ENCODE measurements around the gene SAMD1. TPM values are rescaled to one million over a fixed set of nuclear protein-coding genes. Genes with fewer than 3 reads are reported as not detected.

Gene SAMD1
- total and polyA plus RNA-seq, 2 of the 13 experiments (the other 11 are each of a cell fraction or from before 2014, with no cell fraction given) = 17.5 to 45.0 TPM

DNA sequence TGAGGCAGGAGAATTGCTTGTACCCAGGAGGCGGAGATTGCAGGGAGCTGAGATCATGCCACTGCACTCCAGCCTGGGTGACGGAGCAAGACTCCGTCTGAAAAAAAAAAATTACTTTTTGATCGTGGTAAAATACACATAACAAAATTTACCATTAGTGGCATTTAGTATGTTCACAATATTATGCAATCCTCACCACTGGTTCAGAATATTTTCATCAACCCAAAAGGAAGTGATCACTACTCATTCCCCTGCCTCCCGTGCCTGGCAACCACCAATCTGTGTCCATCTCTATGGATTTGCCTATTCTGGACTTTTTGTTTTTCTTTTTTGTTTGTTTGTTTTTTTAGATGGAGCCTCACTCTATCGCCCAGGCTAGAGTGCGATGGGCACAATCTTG is 27.4 kb downstream of the SAMD1 start (continued):
- TF ChIP-seq, protein P1, sequence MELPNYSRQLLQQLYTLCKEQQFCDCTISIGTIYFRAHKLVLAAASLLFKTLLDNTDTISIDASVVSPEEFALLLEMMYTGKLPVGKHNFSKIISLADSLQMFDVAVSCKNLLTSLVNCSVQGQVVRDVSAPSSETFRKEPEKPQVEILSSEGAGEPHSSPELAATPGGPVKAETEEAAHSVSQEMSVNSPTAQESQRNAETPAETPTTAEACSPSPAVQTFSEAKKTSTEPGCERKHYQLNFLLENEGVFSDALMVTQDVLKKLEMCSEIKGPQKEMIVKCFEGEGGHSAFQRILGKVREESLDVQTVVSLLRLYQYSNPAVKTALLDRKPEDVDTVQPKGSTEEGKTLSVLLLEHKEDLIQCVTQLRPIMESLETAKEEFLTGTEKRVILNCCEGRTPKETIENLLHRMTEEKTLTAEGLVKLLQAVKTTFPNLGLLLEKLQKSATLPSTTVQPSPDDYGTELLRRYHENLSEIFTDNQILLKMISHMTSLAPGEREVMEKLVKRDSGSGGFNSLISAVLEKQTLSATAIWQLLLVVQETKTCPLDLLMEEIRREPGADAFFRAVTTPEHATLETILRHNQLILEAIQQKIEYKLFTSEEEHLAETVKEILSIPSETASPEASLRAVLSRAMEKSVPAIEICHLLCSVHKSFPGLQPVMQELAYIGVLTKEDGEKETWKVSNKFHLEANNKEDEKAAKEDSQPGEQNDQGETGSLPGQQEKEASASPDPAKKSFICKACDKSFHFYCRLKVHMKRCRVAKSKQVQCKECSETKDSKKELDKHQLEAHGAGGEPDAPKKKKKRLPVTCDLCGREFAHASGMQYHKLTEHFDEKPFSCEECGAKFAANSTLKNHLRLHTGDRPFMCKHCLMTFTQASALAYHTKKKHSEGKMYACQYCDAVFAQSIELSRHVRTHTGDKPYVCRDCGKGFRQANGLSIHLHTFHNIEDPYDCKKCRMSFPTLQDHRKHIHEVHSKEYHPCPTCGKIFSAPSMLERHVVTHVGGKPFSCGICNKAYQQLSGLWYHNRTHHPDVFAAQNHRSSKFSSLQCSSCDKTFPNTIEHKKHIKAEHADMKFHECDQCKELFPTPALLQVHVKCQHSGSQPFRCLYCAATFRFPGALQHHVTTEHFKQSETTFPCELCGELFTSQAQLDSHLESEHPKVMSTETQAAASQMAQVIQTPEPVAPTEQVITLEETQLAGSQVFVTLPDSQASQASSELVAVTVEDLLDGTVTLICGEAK (IDR thresholded peaks at IDR 0.05) = no peak
- TF ChIP-seq, protein P1 (CRISPR knock-in tag; IDR thresholded peaks at IDR 0.05) = no peak
- TF ChIP-seq ZFP1 (CRISPR knock-in tag; IDR thresholded peaks at IDR 0.05) (no peak), XBP1 (CRISPR knock-in tag; IDR thresholded peaks at IDR 0.05) (no peak), RFX5 (IDR thresholded peaks at IDR 0.05; ENCODE audit: low read depth, low read length) (no peak)

DNA sequence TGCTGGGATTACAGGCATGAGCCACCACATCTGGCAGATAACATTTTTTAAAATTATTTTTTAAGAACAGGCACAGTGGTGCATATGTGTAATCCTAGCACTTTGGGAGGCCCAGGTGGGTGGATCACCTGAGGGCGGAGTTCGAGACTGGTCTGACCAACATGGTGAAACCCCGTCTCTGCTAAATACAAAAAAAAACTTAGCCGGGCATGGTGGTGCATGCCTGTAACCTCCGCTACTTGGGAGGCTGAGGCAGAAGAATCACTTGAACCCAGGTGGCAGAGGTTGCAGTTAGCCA is 28.0 kb downstream of the SAMD1 start:
- in situ Hi-C loops (cut with HindIII; ENCODE audit: extremely low pct_ligation_motif_present, low pct_unique_long_range_greater_than_20kb) = loop anchor here (25.0 kb wide), 1 partner anchor 300 kb away; the partner anchor contains the start of genes C19orf53 and MRI1
- intact Hi-C loops (cut with micrococcal nuclease; ENCODE audit: unreplicated experiment) = no loop called here
- Histone ChIP-seq H3K9me3 (ENCODE audit: low read length) (no peaks in the 10 kb centered on the region), H2AFZ (ENCODE audit: low read length) (no peak overlapping the region), H3K27ac (ENCODE audit: extremely low read length, insufficient read depth, low read length) (no peak overlapping the region), H3K79me2 (ENCODE audit: insufficient read depth, low read length) (no peaks in the 10 kb centered on the region), H3K4me1 (ENCODE audit: insufficient read depth, low read length) (peaks cover 45% of the 10 kb centered on the region), H3K36me3 (replicated peaks in 1 of 2; ENCODE audit: control insufficient read depth in 1 of 2, insufficient read depth in 2 of 2, low read length in 2 of 2) (no peaks in the 10 kb centered on the region), H3K4me3 (replicated peaks in 1 of 3; ENCODE audit: insufficient read depth in 1 of 3, low read depth in 2 of 3, low read length in 3 of 3) (no peak overlapping the region), H4K20me1 (ENCODE audit: insufficient read depth, low read length) (no peaks in the 10 kb centered on the region), H3K27me3 (ENCODE audit: control insufficient read depth in 1 of 2, insufficient read depth in 2 of 2, low read length in 2 of 2) (no peaks in the 10 kb centered on the region), H3K4me2 (ENCODE audit: low read depth, low read length) (no peak overlapping the region; the same call in 1 of the 2 replicates), H3K9ac (ENCODE audit: insufficient read depth, low read depth, low read length) (no peak overlapping the region)
- FAIRE-seq = no peak
- ATAC-seq = no peak
- 80% methylated on average over 5 of the region's 5 CpGs for WGBS (ENCODE audit: low lambda C conversion rate)
- ChIA-PET CTCF (ENCODE audit: low intra/inter-chr PET ratio, low total read pairs) (no interaction called here), POLR2A (interaction anchor here (5.7 kb wide), 1 partner anchor 9 kb away, joined by 62 read pairs; the partner anchor contains the start of gene MISP3)
- DNase-seq (ENCODE audit: low spot score) = no peak
- no TSS peak for BruUV-seq (replicated peaks)
- TF ChIP-seq XRCC5 (optimal IDR thresholded peaks at IDR 0.05; ENCODE audit: low read length) (no peak), TCF7 (IDR thresholded peaks at IDR 0.05; ENCODE audit: low read depth) (no peak), ZNF672 (CRISPR knock-in tag; IDR thresholded peaks at IDR 0.05) (no peak), SP1 (IDR thresholded peaks at IDR 0.05) (no peak), SP1 (CRISPR knock-in tag; IDR thresholded peaks at IDR 0.05) (no peak), PPARG (CRISPR knock-in tag; conservative IDR thresholded peaks at IDR 0.05) (no peak), ISX (CRISPR knock-in tag; conservative IDR thresholded peaks at IDR 0.05) (no peak), FOSL2 (CRISPR knock-in tag; IDR thresholded peaks at IDR 0.05) (no peak)
